ENCODE results near the gene UNC93A.

UNC93A gene

GRCh38 chr6:167342879-167343610 is 51.9 kb downstream of the UNC93A start:
- no peak for DNase-seq (ENCODE audit: low read depth)
- TF ChIP-seq, protein P1, sequence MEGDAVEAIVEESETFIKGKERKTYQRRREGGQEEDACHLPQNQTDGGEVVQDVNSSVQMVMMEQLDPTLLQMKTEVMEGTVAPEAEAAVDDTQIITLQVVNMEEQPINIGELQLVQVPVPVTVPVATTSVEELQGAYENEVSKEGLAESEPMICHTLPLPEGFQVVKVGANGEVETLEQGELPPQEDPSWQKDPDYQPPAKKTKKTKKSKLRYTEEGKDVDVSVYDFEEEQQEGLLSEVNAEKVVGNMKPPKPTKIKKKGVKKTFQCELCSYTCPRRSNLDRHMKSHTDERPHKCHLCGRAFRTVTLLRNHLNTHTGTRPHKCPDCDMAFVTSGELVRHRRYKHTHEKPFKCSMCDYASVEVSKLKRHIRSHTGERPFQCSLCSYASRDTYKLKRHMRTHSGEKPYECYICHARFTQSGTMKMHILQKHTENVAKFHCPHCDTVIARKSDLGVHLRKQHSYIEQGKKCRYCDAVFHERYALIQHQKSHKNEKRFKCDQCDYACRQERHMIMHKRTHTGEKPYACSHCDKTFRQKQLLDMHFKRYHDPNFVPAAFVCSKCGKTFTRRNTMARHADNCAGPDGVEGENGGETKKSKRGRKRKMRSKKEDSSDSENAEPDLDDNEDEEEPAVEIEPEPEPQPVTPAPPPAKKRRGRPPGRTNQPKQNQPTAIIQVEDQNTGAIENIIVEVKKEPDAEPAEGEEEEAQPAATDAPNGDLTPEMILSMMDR (IDR thresholded peaks at IDR 0.05; ENCODE audit: low read length, missing control alignments): no peak

DNA sequence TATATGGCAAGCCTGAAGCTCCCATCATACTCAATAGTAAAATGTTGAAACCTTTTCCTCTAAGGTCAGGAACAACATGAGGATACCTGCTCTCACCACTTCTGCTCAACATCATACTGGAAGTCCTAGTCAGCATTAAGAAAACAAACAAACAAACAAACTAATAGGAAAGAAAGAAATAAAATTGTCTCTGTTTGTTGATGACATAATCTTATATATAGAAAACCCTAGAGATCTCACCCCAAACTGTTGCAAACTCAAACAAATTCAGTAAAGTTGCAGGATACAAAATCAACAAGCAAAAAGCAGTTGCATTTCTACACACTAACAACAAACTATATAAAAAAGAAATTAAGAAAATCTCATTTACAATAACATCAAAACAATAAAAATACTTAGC is 54.2 kb downstream of the UNC93A start:
- H3K4me3 ChIP-seq (replicated peaks; ENCODE audit: low read depth, low read length): no peak overlapping the region
- no peak for DNase-seq (ENCODE audit: low read depth)
- TF ChIP-seq, protein P1 (IDR thresholded peaks at IDR 0.05; ENCODE audit: low read length, missing control alignments): no peak

More at GRCh38 chr6:167342879-167343610, 51.9 kb downstream of the UNC93A start:
- no peak overlapping the region for H3K4me3 ChIP-seq (replicated peaks; ENCODE audit: low read depth, low read length)

DNA sequence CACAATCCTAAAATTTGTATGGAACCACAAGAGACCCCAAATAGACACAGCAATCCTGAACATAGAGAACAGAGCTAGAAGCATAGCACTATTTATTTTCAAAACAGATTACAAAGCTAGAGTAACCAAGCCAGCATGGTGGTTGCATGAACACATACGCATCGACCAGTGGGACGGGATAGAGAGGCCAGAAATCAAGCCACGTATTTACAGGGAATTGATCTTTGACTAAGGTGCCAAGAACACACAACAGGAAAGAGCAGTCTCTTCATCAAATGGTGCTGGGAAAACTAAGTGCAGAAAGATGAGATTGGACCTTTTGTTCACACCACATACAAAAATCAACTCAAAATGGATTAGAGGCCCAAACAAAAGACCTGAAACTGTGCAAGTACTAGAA is 54.8 kb downstream of the UNC93A start:
- no peak for DNase-seq (ENCODE audit: low read depth)
- no peak overlapping the region for H3K4me3 ChIP-seq (replicated peaks; ENCODE audit: low read depth, low read length)
- TF ChIP-seq, protein P1 (IDR thresholded peaks at IDR 0.05; ENCODE audit: low read length, missing control alignments): no peak

- TF ChIP-seq, protein P1 (IDR thresholded peaks at IDR 0.05; ENCODE audit: low read length, missing control alignments): no peak
- no peak overlapping the region for H3K4me3 ChIP-seq (replicated peaks; ENCODE audit: low read depth, low read length)
- no peak for DNase-seq (ENCODE audit: low read depth)
These were observed 56.1 kb downstream of the UNC93A start for GRCh38 chr6:167347226-167347625.

DNA sequence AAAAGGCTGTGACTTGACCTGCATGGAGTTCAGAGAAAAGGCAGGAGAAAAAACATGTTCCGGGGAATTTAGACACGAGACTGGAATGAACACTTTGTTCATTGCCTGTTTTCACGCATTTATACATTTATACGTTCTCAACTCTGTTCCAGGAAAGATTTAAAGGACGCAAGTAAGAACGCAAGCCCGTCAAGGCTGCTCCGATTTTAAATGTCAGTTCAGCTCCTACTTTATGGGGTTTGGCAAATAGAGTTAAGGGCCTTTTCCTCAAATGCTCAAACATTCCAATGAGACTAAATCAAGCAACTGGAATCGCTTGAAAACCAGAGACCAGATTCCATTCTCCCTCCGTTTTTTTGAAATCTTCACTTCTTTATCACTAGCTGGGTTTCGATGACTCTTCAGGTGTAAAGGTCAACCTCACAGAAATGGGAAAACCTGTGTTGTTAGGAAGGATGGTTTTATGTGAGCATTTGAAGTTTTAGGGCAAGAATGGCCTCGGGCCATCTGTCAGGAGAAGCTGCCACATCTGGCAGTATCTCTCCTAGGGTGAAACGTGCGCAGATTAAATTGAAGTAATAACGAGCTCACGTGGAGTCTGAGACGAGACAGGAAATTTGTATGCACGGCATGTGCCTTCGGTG is 58.6 kb downstream of the UNC93A start:
- no peak for DNase-seq (ENCODE audit: low read depth)
- no peak overlapping the region for H3K4me3 ChIP-seq (replicated peaks; ENCODE audit: low read depth, low read length)
- TF ChIP-seq, protein P1 (IDR thresholded peaks at IDR 0.05; ENCODE audit: low read length, missing control alignments): no peak

GRCh38 chr6:167350275-167350696 is 59.2 kb downstream of the UNC93A start:
- TF ChIP-seq, protein P1 (IDR thresholded peaks at IDR 0.05; ENCODE audit: low read length, missing control alignments): no peak
- H3K4me3 ChIP-seq (replicated peaks; ENCODE audit: low read depth, low read length): no peak overlapping the region

More at GRCh38 chr6:167350275-167350696, 59.2 kb downstream of the UNC93A start:
- DNase-seq (ENCODE audit: low read depth): no peak
